ENCODE data around the gene ATL2.
"Not testable (repeated sequence)": the region's sequence is repeated elsewhere in the genome, so short reads cannot be mapped to it uniquely, and the experiment has no call there.

The ATL2 gene

GRCh38 chr2:38394903-38395341 is 17.8 kb upstream of the ATL2 start:
- Histone ChIP-seq H3K27ac (peak overlapping the region in 9 of 21 experiments; percentile 2 to 71 (median 29)), H3K4me3 (no peak overlapping the region)

GRCh38 chr2:38394041-38394440 is 17.0 kb upstream of the ATL2 start:
- peak overlapping the region in 1 of 21 experiments; percentile 24 for H3K27ac ChIP-seq
- H3K4me3 ChIP-seq, result no peak overlapping the region

DNA sequence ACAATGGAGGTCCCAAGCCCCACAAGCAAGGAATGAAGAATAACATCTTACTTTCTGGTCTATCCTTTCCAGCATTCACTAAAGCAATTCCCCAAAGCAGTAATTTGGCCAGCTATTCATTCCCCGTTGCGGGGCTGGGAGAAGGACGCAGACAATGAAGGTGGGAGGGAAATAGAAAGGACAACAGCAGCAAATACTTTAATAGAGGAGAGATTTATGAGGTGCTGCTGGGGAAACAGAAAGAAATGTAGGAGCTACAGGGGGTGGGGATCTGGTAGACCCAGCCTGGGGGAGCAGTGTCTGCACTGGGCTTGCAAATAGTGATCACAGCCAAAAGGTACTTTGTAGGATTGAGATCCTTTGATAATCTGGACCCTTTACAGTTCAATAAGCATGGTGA is 13.9 kb upstream of the ATL2 start:
- no peak overlapping the region for H3K27ac ChIP-seq
- no peak overlapping the region for H3K4me3 ChIP-seq

DNA sequence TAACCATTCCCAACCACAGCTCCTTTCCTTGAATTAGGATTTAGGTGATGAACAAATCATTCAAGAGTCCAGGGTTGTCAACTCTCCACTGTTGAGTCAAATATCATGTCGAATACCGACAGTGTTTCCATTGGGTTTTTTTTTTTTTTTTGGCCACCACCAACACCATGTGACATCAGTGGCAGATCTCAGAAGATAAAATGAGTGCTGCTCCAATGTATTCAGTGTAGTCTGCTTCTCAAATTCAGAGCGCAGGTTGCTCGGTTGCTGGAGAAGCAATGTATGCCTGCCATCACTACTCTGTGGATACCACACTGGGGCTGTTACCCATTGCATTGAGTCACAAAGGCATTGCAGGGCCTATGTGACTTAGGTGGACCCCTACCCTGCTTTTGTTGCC is 10.8 kb upstream of the ATL2 start:
- Histone ChIP-seq H3K4me3 (no peak overlapping the region), H3K27ac (no peak overlapping the region)

GRCh38 chr2:38386821-38387220 is 9.7 kb upstream of the ATL2 start:
- Histone ChIP-seq H3K27ac (no peak overlapping the region), H3K4me3 (no peak overlapping the region)

DNA sequence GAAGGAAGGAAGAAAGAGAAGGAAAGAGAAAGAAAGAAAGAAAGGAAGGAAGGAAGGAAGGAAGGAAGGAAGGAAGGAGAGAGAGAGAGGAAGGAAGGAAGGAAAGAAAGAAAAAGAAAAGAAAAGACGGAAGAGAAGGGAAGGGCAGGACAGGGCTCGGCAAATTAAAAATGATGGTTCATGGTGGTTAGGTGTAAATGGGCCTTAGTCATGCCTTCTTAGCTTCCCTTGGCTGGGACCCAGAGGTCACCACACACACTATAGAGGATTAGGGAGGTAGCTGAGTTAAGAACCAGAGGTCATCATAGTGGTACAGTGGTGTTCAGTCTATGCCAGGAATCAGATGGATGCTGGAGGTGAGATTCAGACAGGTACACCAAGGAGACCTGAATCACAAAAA is 9.3 kb upstream of the ATL2 start:
- no peak overlapping the region for H3K4me3 ChIP-seq
- no peak overlapping the region for H3K27ac ChIP-seq

DNA sequence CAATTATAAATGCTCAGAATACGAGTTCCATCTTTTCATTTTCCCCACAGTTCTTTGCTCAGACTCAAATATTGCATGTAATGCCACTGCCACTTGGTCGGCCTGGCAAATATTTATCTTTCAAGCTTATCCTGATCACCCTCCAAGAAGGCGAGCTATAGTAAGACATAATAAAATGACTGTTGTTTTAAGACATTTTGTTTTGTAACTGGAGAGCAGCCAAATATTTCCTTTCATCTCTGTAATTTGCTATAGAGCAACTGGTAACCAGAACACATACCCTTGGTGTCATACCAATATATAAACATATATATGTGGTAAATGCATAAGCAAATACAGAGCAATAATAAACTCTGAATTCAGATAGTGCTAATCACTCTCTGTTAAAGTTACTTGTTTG is 7.3 kb upstream of the ATL2 start:
- Histone ChIP-seq H3K4me3 (no peak overlapping the region), H3K27ac (peak overlapping the region in 2 of 21 experiments; percentile 30 to 37)

GRCh38 chr2:38383741-38384140 is 6.7 kb upstream of the ATL2 start:
- not testable (repeated sequence) for H3K4me3 ChIP-seq
- H3K27ac ChIP-seq, result peak overlapping the region in 2 of 21 experiments; percentile 30 to 50

DNA sequence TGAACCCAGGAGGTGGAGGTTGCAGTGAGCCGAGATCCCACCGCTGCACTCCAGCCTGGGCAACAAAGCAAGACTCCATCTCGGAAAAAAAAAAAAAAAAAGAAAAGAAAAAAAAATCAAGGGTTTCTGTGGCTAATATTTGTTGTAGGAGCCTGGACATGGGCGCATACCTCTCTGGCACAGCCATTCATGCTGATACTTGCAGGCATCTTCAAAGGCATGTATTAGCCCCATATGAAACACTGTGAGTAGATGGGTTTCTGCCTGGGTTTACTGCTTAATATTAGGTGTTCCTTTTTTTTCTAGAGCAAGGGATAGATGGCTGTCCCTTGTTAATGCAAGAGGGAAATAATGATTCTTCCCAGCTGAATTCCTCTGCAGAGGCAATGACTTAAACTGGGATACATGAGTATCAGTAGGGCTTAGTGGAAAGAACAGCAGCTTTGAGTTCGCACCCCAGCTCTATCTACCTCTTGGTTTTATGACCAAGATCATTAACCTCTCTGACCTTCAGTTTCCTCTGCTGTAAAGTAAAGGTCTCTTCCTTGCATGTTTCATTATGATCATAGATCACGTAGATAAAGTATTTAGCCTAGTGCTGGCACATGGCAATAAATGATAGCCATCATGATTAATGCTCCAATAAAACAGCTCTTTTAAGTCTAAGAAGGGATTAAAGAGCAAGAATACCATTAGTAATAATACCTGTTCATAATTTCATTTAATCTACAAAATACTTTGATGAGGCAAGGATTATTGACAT is 4.5 kb upstream of the ATL2 start:
- H3K27ac ChIP-seq, result no peak overlapping the region
- no peak overlapping the region for H3K4me3 ChIP-seq

GRCh38 chr2:38380397-38381130 is 3.5 kb upstream of the ATL2 start:
- Histone ChIP-seq H3K4me3 (no peak overlapping the region), H3K27ac (peak overlapping the region in 2 of 21 experiments; percentile 31 to 57)

GRCh38 chr2:38376346-38377049 is 575 bp downstream of the ATL2 start:
- peak overlapping the region; percentile 88 to 100 (median 94) for H3K27ac ChIP-seq
- H3K4me3 ChIP-seq, result peak overlapping the region; percentile 58 to 97 (median 89)

GRCh38 chr2:38375696-38376345 is 1.3 kb downstream of the ATL2 start:
- Histone ChIP-seq H3K4me3 (peak overlapping the region; percentile 58 to 97 (median 89)), H3K27ac (peak overlapping the region in 20 of 21 experiments; percentile 88 to 100 (median 94))

GRCh38 chr2:38374984-38375383 is 2.1 kb downstream of the ATL2 start:
- H3K27ac ChIP-seq, result peak overlapping the region in 8 of 21 experiments; percentile 18 to 100 (median 94)
- peak overlapping the region; percentile 58 to 97 (median 89) for H3K4me3 ChIP-seq

DNA sequence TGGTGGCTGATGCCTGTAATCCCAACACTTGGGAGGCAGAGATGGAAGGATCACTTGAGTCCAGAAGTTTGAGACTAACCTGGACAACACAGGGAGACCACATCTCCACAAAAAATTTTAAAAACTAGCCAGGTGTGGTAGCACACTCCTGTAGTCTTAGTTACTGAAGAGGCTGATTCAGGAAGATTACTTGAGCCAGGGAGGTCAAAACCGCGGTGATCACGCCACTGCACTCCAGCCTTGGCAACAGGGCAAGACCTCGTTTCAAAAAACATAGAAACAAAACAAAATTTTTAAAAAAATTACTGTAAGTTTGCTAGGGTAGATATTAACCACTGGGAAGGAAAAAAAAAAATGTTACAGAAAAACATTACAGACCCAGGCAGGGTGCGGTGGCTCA is 5.8 kb downstream of the ATL2 start:
- H3K4me3 ChIP-seq, result no peak overlapping the region
- no peak overlapping the region for H3K27ac ChIP-seq

GRCh38 chr2:38370664-38371063 is 6.4 kb downstream of the ATL2 start:
- H3K4me3 ChIP-seq, result no peak overlapping the region
- no peak overlapping the region for H3K27ac ChIP-seq

- Histone ChIP-seq H3K4me3 (no peak overlapping the region), H3K27ac (no peak overlapping the region)
These were observed 14.8 kb downstream of the ATL2 start for GRCh38 chr2:38362232-38362631.

- no peak overlapping the region for H3K27ac ChIP-seq
These were observed 16.9 kb downstream of the ATL2 start for GRCh38 chr2:38360177-38360576.

GRCh38 chr2:38353402-38353801 is 23.7 kb downstream of the ATL2 start:
- Histone ChIP-seq H3K4me3 (no peak overlapping the region), H3K27ac (no peak overlapping the region)

More at GRCh38 chr2:38360177-38360576, 16.9 kb downstream of the ATL2 start:
- no peak overlapping the region for H3K4me3 ChIP-seq

DNA sequence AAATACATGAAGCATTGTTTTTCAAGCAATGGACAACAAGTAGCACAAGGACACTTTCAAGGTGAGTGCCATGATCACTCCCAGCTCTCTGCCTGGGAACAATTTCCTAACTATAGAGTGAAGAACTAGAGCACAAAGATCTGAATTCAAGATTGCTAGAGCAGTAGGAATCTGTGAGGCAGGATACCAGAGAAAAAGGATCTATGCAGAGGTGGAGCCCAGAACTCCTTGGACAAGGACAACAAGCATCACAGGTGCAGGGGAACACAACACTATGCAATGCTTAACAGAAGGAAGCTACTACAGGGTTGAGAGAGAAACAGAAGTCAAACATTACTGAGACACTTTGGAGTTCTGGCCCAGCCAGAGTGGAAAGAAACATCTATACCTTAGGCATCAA is 24.7 kb downstream of the ATL2 start:
- no peak overlapping the region for H3K4me3 ChIP-seq
- no peak overlapping the region for H3K27ac ChIP-seq

All from skin epidermis (tissue), 12 donors.